K562 (cell line): ENCODE results near the gene RERE. TPM values are rescaled to one million over a fixed set of nuclear protein-coding genes. Genes with fewer than 3 reads are reported as not detected.
"Not testable (repeated sequence)": the region's sequence is repeated elsewhere in the genome, so short reads cannot be mapped to it uniquely, and the experiment has no call there.

Source experiments
- ATAC-seq: fragments of 200-7000 bp; cut with Tn5 transposase; 3 replicates; pipeline ENCODE4 v1.9.1; 2020; ENCODE audit warnings: moderate library complexity
- BruUV-seq: library from RNA; stranded (reverse); fragments of 400-500 nt; replicated peaks from 2 replicates; lab custom pipeline; 2021; lab: Mats Ljungman, UMichigan
- CTCF ChIA-PET: fragments of 300-600 bp; formaldehyde crosslinking; extraction: SDS; loops from one replicate; lab custom pipeline; 2021; ENCODE audit warnings: low intra/inter-chr PET ratio; lab: Yijun Ruan, JAX
- POLR2A ChIA-PET: fragments of 300-600, 350-650 bp; sonication (Branson Sonifier 250); formaldehyde crosslinking; extraction: SDS; loops from one replicate; lab custom pipeline; 2021; ENCODE audit warnings: antibody characterized with exemption, inconsistent platforms; lab: Yijun Ruan, JAX
- DNase-seq, 4 experiments: peaks; one replicate each; pipeline versions ENCODE4 v3.0.0 to v3.0.0-alpha.2; 2011 to 2018; ENCODE audit warnings: low spot score in 3 of 4, mixed read lengths in 3 of 4; ENCODE audit errors: extremely low read depth in 1 of 4
- FAIRE-seq: peaks from 2 replicates; lab custom pipeline; 2011; peaks lifted over from hg19 to GRCh38; lab: Jason Lieb, UNC
- H2AFZ ChIP-seq: 2 replicates; pipeline ENCODE4 v1.6.0; 2011; ENCODE audit warnings: low read depth, low read length, control low read depth, inconsistent platforms
- H3K27ac ChIP-seq: fragments of 200-600 bp; 3 replicates; pipeline ENCODE4 v1.8.0; 2011; ENCODE audit warnings: low read depth, mild to moderate bottlenecking, control low read depth, inconsistent platforms, low read length, moderate library complexity, mixed read lengths; ENCODE audit errors: extremely low read depth
- H3K27me3 ChIP-seq, 2 experiments: fragments of 300-600 bp in 1 of 2; 2 replicates in 1 of 2; 3 replicates in 1 of 2; pipeline versions ENCODE4 v1.6.0 to v1.8.0; 2011; ENCODE audit warnings: inconsistent platforms in 2 of 2, low read length in 2 of 2, mild to moderate bottlenecking in 1 of 2, mixed read lengths in 1 of 2, moderate library complexity in 1 of 2; ENCODE audit not compliant: control insufficient read depth in 2 of 2, insufficient read depth in 2 of 2
- H3K36me3 ChIP-seq: fragments of 300-600 bp; 3 replicates; pipeline ENCODE4 v1.8.0; 2011; ENCODE audit warnings: mild to moderate bottlenecking, low read length, inconsistent platforms; ENCODE audit not compliant: control insufficient read depth, insufficient read depth
- H3K4me1 ChIP-seq, 2 experiments: fragments of 200-600 bp in 1 of 2; replicated peaks in 1 of 2; 2 replicates in 1 of 2; 3 replicates in 1 of 2; pipeline versions ENCODE4 v1.5.1 to v1.8.0; 2011; ENCODE audit warnings: inconsistent platforms in 2 of 2, low read length in 2 of 2, mild to moderate bottlenecking in 1 of 2, mixed read lengths in 1 of 2, moderate library complexity in 1 of 2; ENCODE audit not compliant: control insufficient read depth in 2 of 2, insufficient read depth in 2 of 2
- H3K4me2 ChIP-seq: 2 replicates; pipeline ENCODE4 v1.6.1; 2011; ENCODE audit warnings: low read length, control low read depth, inconsistent platforms, mixed read lengths; ENCODE audit not compliant: insufficient read depth
- H3K4me3 ChIP-seq: fragments of 200-600 bp; sonication (generic), shearing (Covaris generic); 2 replicates; pipeline ENCODE4 v1.5.1; 2016; ENCODE audit warnings: control low read depth, inconsistent platforms
- H3K79me2 ChIP-seq: fragments of 200-600 bp; 3 replicates; pipeline ENCODE4 v1.8.0; 2011; ENCODE audit warnings: low read length, inconsistent platforms; ENCODE audit not compliant: control insufficient read depth, insufficient read depth
- H3K9ac ChIP-seq, 2 experiments: 2 replicates each; pipeline versions ENCODE4 v1.6.0 to v1.6.1; 2011; ENCODE audit warnings: low read depth in 2 of 2, low read length in 2 of 2, control low read depth in 1 of 2, inconsistent platforms in 1 of 2, mild to moderate bottlenecking in 1 of 2, mixed read lengths in 1 of 2; ENCODE audit not compliant: insufficient read depth in 1 of 2
- H3K9me1 ChIP-seq: one replicate; pipeline ENCODE4 v1.6.0; 2011; ENCODE audit warnings: inconsistent platforms, mild to moderate bottlenecking, low read length, moderate library complexity; ENCODE audit not compliant: control insufficient read depth, insufficient read depth
- H3K9me3 ChIP-seq: replicated peaks from 2 replicates; pipeline ENCODE4 v1.5.1; 2011; ENCODE audit warnings: low read depth, low read length, inconsistent platforms; ENCODE audit not compliant: control insufficient read depth, insufficient read depth
- H4K20me1 ChIP-seq: replicated peaks from 2 replicates; pipeline ENCODE4 v1.6.1; 2011; ENCODE audit warnings: low read length, inconsistent platforms, mixed read lengths; ENCODE audit not compliant: control insufficient read depth, insufficient read depth
- WGBS: fragments of 100-300 bp; shearing (Covaris generic); methylation state at CpG from one replicate; pipeline ENCODE4 v1.1.6; 2016; ENCODE audit warnings: low coverage, mixed read lengths; ENCODE audit not compliant: insufficient coverage; ENCODE audit errors: missing lambda C conversion rate; 5-methylcytosine and 5-hydroxymethylcytosine counted together
- in situ Hi-C: fragments of 300-500 bp; cut with MboI; formaldehyde crosslinking; loops from 4 replicates; pipeline ENCODE4 v1.15.0; 2018; ENCODE audit warnings: inconsistent platforms, mixed read lengths
- intact Hi-C: fragments of 100-400 bp; cut with micrococcal nuclease; formaldehyde crosslinking; loops from 2 replicates; pipeline ENCODE4 v1.14.2; 2022
- polyA plus RNA-seq, 8 experiments: library from polyadenylated mRNA; depleted of rRNA in 4 of 8; stranded (reverse) in 5 of 8; unstranded in 3 of 8; fragments of >200 nt; fragmentation: Nextera tagmentation in 2 of 8; fragmentation: Illumina TruSeq in 1 of 8; extraction: Ambion mirVana in 2 of 8; extraction: Trizol in 1 of 8; gene quantifications; 2 replicates each; pipeline versions ENCODE4 v1.2.1 to v1.2.3, GENCODE V29; 2011 to 2014; ENCODE audit warnings: inconsistent platforms in 1 of 8, missing spikeins in 1 of 8
- total RNA-seq, 7 experiments: library from RNA; depleted of rRNA in 6 of 7; stranded (reverse); fragments of >200 nt in 6 of 7; fragmentation: Illumina TruSeq in 2 of 7; extraction: Trizol in 2 of 7; gene quantifications; 2 replicates each; pipeline versions ENCODE4 v1.2.1 to v1.2.3, GENCODE V29; 2011 to 2021; ENCODE audit warnings: low replicate concordance in 1 of 7

RERE gene
- total and polyA plus RNA-seq, 9 of the 15 experiments (the other 6 are each of a cell fraction or from before 2014, with no cell fraction given): 3.0 to 51.5 (median 13.4) TPM

- not testable (repeated sequence) for H3K79me2 ChIP-seq, FAIRE-seq
Measured at GRCh38 chr1:8619917-8620502, 197.4 kb downstream of the RERE start.

DNA sequence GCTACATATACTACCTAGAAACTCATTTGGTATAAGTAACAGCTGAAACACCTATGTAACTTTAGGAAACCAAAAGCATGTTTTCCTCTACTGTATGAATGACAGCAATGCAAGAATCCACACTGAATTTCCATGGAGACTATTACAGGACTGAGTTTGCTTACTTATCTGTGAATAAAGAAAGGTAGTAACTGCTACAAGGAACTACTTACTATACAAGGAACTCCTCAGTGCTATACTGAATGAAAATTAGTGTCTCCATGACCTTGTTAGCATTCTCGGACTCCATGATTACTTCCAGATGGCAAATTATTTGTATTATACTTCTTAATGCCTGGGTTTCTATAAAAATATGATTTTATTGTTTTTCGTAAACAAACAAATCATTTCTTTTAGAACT, 198.0 kb downstream of the RERE start:
- H3K36me3 ChIP-seq, intact Hi-C loops, H3K4me1 ChIP-seq, H3K27ac ChIP-seq, CTCF ChIA-PET, in situ Hi-C loops, H3K27me3 ChIP-seq, H3K9ac ChIP-seq, H3K4me2 ChIP-seq, ATAC-seq, H3K4me3 ChIP-seq, H3K9me1 ChIP-seq, BruUV-seq, DNase-seq, H3K9me3 ChIP-seq, H3K79me2 ChIP-seq, H2AFZ ChIP-seq, H4K20me1 ChIP-seq, FAIRE-seq: not testable (repeated sequence)
- WGBS: 61% methylated on average over 2 of the region's 2 CpGs
- POLR2A ChIA-PET: interaction anchor here (0.8 kb wide), 1 partner anchor 66 kb away, joined by 3 read pairs; no protein-coding TSS in a partner anchor

More at GRCh38 chr1:8619917-8620502, 197.4 kb downstream of the RERE start:
- intact Hi-C loops, H3K4me2 ChIP-seq, BruUV-seq, DNase-seq, ATAC-seq, H3K4me1 ChIP-seq, H3K9ac ChIP-seq, H3K4me3 ChIP-seq, H3K9me1 ChIP-seq, H4K20me1 ChIP-seq, H3K36me3 ChIP-seq, H3K9me3 ChIP-seq, CTCF ChIA-PET, in situ Hi-C loops, H3K27ac ChIP-seq, H2AFZ ChIP-seq, H3K27me3 ChIP-seq: not testable (repeated sequence)
- 64% methylated on average over 2 of the region's 2 CpGs for WGBS
- POLR2A ChIA-PET: interaction anchor here (0.6 to 0.8 kb wide), 2 partner anchors 65 to 66 kb away, joined by 3 read pairs; no protein-coding TSS in a partner anchor
